Right renal pelvis (tissue), 4 donors: ENCODE data around the gene CCIN. TPM values are rescaled to one million over a fixed set of nuclear protein-coding genes. Genes with fewer than 3 reads are reported as not detected.
"Not testable (repeated sequence)": the region's sequence is repeated elsewhere in the genome, so short reads cannot be mapped to it uniquely, and the experiment has no call there.

Experiments used
- DNase-seq, 4 donors: peaks; one replicate each; pipeline ENCODE4 v3.0.0-alpha.2; 2013; ENCODE audit warnings: low read depth in 4 of 4, low spot score in 3 of 4, missing footprints in 1 of 4
- polyA plus RNA-seq, 4 donors: library from polyadenylated mRNA; unstranded; fragments of 120-200 nt; gene quantifications; one replicate each; pipeline ENCODE4 v1.2.1, GENCODE V29; 2013; ENCODE audit not compliant: insufficient read length in 4 of 4

The CCIN gene
- under 1 TPM; 0.18 to 0.37 (median 0.32) TPM for polyA plus RNA-seq

GRCh38 chr9:36169166-36169565 lies at the start of gene CCIN:
TSS of gene CCIN (plus strand) at chr9:36169388. CDS start at chr9:36169503, 115 bp downstream.
- no peak for DNase-seq

GRCh38 chr9:36119476-36119875 lies 49.7 kb upstream of the CCIN start:
- DNase-seq: no peak

GRCh38 chr9:36120705-36121104 lies 48.5 kb upstream of the CCIN start:
- DNase-seq: no peak

GRCh38 chr9:36121971-36122370 lies 47.2 kb upstream of the CCIN start:
- no peak for DNase-seq

- no peak for DNase-seq
Measured at GRCh38 chr9:36123515-36123914, 45.7 kb upstream of the CCIN start.

GRCh38 chr9:36125062-36125855 lies 43.9 kb upstream of the CCIN start:
- DNase-seq: no peak

- no peak for DNase-seq
Measured at GRCh38 chr9:36126016-36126730, 43.0 kb upstream of the CCIN start.

- no peak for DNase-seq
Measured at GRCh38 chr9:36127652-36128244, 41.4 kb upstream of the CCIN start.

GRCh38 chr9:36128349-36128748 lies 40.8 kb upstream of the CCIN start:
- DNase-seq: no peak

- DNase-seq: no peak
Measured at GRCh38 chr9:36129139-36129538, 40.0 kb upstream of the CCIN start.

GRCh38 chr9:36131666-36132065 lies 37.5 kb upstream of the CCIN start:
- DNase-seq: not testable (repeated sequence)

- no peak for DNase-seq
Measured at GRCh38 chr9:36132086-36132485, 37.1 kb upstream of the CCIN start.

GRCh38 chr9:36134761-36135505 lies 34.3 kb upstream of the CCIN start:
- DNase-seq: no peak

GRCh38 chr9:36135741-36136271 lies 33.4 kb upstream of the CCIN start:
- DNase-seq: no peak

- DNase-seq: peak in 1 of 4 donors; percentile 37
Measured at GRCh38 chr9:36136272-36136893, 32.8 kb upstream of the CCIN start, which contains the start of gene GLIPR2. TSS of gene GLIPR2 (plus strand) at chr9:36136733. CDS start at chr9:36136779, 46 bp downstream.

- DNase-seq: no peak
Measured at GRCh38 chr9:36136894-36137391, 32.2 kb upstream of the CCIN start.

GRCh38 chr9:36137392-36138004 lies 31.7 kb upstream of the CCIN start:
- no peak for DNase-seq

GRCh38 chr9:36138496-36138895 lies 30.7 kb upstream of the CCIN start:
- DNase-seq: no peak

- no peak for DNase-seq
Measured at GRCh38 chr9:36138901-36139300, 30.3 kb upstream of the CCIN start.
